Transverse colon (tissue), 4 donors: ENCODE measurements around the gene LRAT. TPM values are rescaled to one million over a fixed set of nuclear protein-coding genes. Genes with fewer than 3 reads are reported as not detected.

Source experiments
- DNase-seq: peaks from one replicate; pipeline ENCODE4 v3.0.0-alpha.2; 2019
- H3K27ac ChIP-seq, 4 donors: fragments of 200-600 bp; sonication (generic); 2 replicates each; pipeline ENCODE4 v1.5.1; 2016 to 2018; ENCODE audit warnings: inconsistent platforms in 4 of 4
- H3K27me3 ChIP-seq: fragments of 200-600 bp; sonication (generic); 2 replicates; pipeline ENCODE4 v1.5.1; 2017; ENCODE audit warnings: inconsistent platforms
- H3K36me3 ChIP-seq, 4 donors: fragments of 200-600 bp; sonication (generic); 2 replicates each; pipeline ENCODE4 v1.5.1; 2017 to 2019; ENCODE audit warnings: inconsistent platforms in 4 of 4
- H3K4me1 ChIP-seq, 4 donors: fragments of 200-600 bp; sonication (generic); 2 replicates each; pipeline ENCODE4 v1.5.1; 2017 to 2020; ENCODE audit warnings: inconsistent platforms in 4 of 4
- H3K4me3 ChIP-seq, 4 donors: fragments of 200-600 bp; sonication (generic); 1 replicate in 1 of 4; 2 replicates in 3 of 4; pipeline versions ENCODE4 v1.5.1 to v1.6.1; 2017 to 2019; ENCODE audit warnings: inconsistent platforms in 4 of 4
- H3K9me3 ChIP-seq, 2 donors: fragments of 200-600 bp; sonication (generic); 2 replicates each; pipeline ENCODE4 v1.5.1; 2017 to 2019; ENCODE audit warnings: inconsistent platforms in 2 of 2
- CTCF ChIP-seq, 5 experiments: fragments of 200-600 bp in 3 of 5; fragments of 450-650 bp in 2 of 5; sonication (generic) in 3 of 5; IDR thresholded peaks; 1 replicate in 2 of 5; 2 replicates in 3 of 5; pipeline ENCODE4 v1.5.1; 2016 to 2017; ENCODE audit warnings: antibody characterized with exemption in 5 of 5, inconsistent platforms in 3 of 5, mild to moderate bottlenecking in 2 of 5, moderate library complexity in 1 of 5
- EP300 ChIP-seq: sonication (generic); formaldehyde crosslinking; IDR thresholded peaks from one replicate; pipeline ENCODE4 v1.6.1; 2017; ENCODE audit warnings: antibody characterized with exemption, low read depth
- POLR2A ChIP-seq: fragments of 450-650 bp; IDR thresholded peaks from one replicate; pipeline ENCODE4 v1.6.1; 2016; ENCODE audit warnings: antibody characterized with exemption, mild to moderate bottlenecking, moderate library complexity
- POLR2AphosphoS5 ChIP-seq, 3 donors: sonication (generic); formaldehyde crosslinking; IDR thresholded peaks; one replicate each; pipeline ENCODE4 v1.6.1; 2016; ENCODE audit warnings: antibody characterized with exemption in 3 of 3
- WGBS, 2 donors: methylation state at CpG; one replicate each; pipeline ENCODE4 v1.1.5; 2018; ENCODE audit warnings: low coverage in 1 of 2; 5-methylcytosine and 5-hydroxymethylcytosine counted together
- in situ Hi-C, 4 donors: fragments of 200-750 bp; cut with MboI; loops; one replicate each; pipeline versions ENCODE4 v1.15.0 to v1.15.1; 2017; ENCODE audit warnings: low sequenced_read_pairs in 3 of 4, low pct_ligation_motif_present in 1 of 4, low pct_unique_long_range_greater_than_20kb in 1 of 4
- intact Hi-C: fragments of 100-400 bp; cut with DNase I; formaldehyde crosslinking; loops from one replicate; pipeline ENCODE4 v1.15.1; 2023; ENCODE audit warnings: low total_unique reads
- total RNA-seq, 4 donors: library from RNA; depleted of rRNA; stranded (reverse); fragments of >200 nt; gene quantifications; one replicate each; pipeline ENCODE4 v1.1.0, GENCODE V29; 2016

Gene LRAT
- total RNA-seq, 4 donors from 2014 or later = 0.32 to 0.80 (median 0.41) TPM; not detected in 1

GRCh38 chr4:154741922-154742850 lies 1.6 kb upstream of the LRAT start:
- no peak for DNase-seq
- TF ChIP-seq POLR2A = no peak
- in situ Hi-C loops (no loop called here), intact Hi-C loops (no loop called here)
- Histone ChIP-seq H3K36me3 (no peaks in the 10 kb centered on the region), H3K4me3 (peak overlapping the region in 1 of 4 donors; percentile 59), H3K9me3 (no peaks in the 10 kb centered on the region), H3K4me1 (peaks cover 0 to 32% (median 9%) of the 10 kb centered on the region in 4 donors), H3K27ac (no peak overlapping the region), H3K27me3 (peaks cover 66% of the 10 kb centered on the region)
- WGBS, 2 donors = 0 to 14% methylated on average over 6 to 49 of the region's 49 CpGs

GRCh38 chr4:154744341-154744926 lies 634 bp downstream of the LRAT start:
- in situ Hi-C loops = no loop called here
- no peak for DNase-seq
- H3K27ac ChIP-seq = no peak overlapping the region

GRCh38 chr4:154757713-154758112 lies 13.9 kb downstream of the LRAT start:
- 65 to 68% methylated on average over 5 to 6 of the region's 6 CpGs for WGBS, 2 donors
- intact Hi-C loops = no loop called here

More at GRCh38 chr4:154744341-154744926, 634 bp downstream of the LRAT start:
- Histone ChIP-seq H3K9me3 (no peaks in the 10 kb centered on the region), H3K4me1 (peaks cover 0 to 29% (median 9%) of the 10 kb centered on the region in 4 donors), H3K36me3 (no peaks in the 10 kb centered on the region), H3K4me3 (peak overlapping the region in 3 of 4 donors; percentile 46 to 59 (median 47)), H3K27me3 (peaks cover 76% of the 10 kb centered on the region)
- no peak for TF ChIP-seq EP300
- TF ChIP-seq POLR2A = no peak
- intact Hi-C loops = no loop called here
- 12 to 24% methylated on average over 3 to 31 of the region's 31 CpGs for WGBS, 2 donors

DNA sequence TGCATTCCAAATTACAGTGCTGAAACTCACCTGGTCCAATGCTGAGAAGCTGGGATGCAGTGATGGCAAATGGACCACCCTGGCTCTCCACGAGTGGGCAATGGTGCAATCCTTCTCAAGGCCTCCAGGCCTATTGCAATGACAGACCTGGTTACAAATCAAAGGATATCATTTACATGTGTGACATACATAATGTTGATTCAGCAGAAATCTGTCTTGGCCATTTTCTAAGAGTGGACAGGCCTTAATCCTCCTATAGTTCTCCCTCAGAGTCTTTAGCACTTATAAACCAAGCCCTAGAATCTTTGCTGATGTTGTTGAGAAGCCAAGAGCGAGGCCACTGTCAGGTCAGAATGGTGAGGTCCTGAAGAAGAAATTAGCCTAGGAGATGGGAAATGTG lies 17.1 kb downstream of the LRAT start:
- in situ Hi-C loops = no loop called here
- intact Hi-C loops = no loop called here

More at GRCh38 chr4:154757713-154758112, 13.9 kb downstream of the LRAT start:
- TF ChIP-seq EP300 (no peak), CTCF (IDR thresholded peaks at IDR 0.05) (no peak), POLR2AphosphoS5 (IDR thresholded peaks at IDR 0.05) (no peak)
- Histone ChIP-seq H3K27ac (no peak overlapping the region), H3K4me3 (no peak overlapping the region), H3K9me3 (no peaks in the 10 kb centered on the region), H3K4me1 (no peaks in the 10 kb centered on the region), H3K36me3 (no peaks in the 10 kb centered on the region), H3K27me3 (no peaks in the 10 kb centered on the region)
- no peak for DNase-seq
- in situ Hi-C loops = no loop called here

More for the DNA sequence above, 17.1 kb downstream of the LRAT start:
- no peak overlapping the region for H3K4me3 ChIP-seq
- H3K9me3 ChIP-seq = no peaks in the 10 kb centered on the region
- no peaks in the 10 kb centered on the region for H3K4me1 ChIP-seq
- WGBS, 2 donors = 74 to 80% methylated on average over 1 to 2 of the region's 2 CpGs
- DNase-seq = no peak
- no peaks in the 10 kb centered on the region for H3K36me3 ChIP-seq
- TF ChIP-seq CTCF (IDR thresholded peaks at IDR 0.05) = no peak
- no peak for TF ChIP-seq EP300
- TF ChIP-seq POLR2A = no peak
- no peak for TF ChIP-seq POLR2AphosphoS5 (IDR thresholded peaks at IDR 0.05)
- no peak overlapping the region for H3K27ac ChIP-seq
- H3K27me3 ChIP-seq = no peaks in the 10 kb centered on the region
